Fibroblast of mammary gland (primary cell): Measurements from ENCODE around the gene CCR5AS.
"Not testable (repeated sequence)": the region's sequence is repeated elsewhere in the genome, so short reads cannot be mapped to it uniquely, and the experiment has no call there.

Experiments
- DNase-seq: peaks from one replicate; pipeline ENCODE4 v3.0.0-alpha.2; 2010; ENCODE audit warnings: low read depth
- H3K4me3 ChIP-seq: 2 replicates; pipeline ENCODE4 v1.5.1; 2011; ENCODE audit warnings: low read depth, mild to moderate bottlenecking, low read length, moderate library complexity; ENCODE audit not compliant: control insufficient read depth
- TF ChIP-seq, protein P1 (sequence below): conservative IDR thresholded peaks from 2 replicates; pipeline ENCODE4 v1.5.1; 2011; ENCODE audit warnings: low read depth, low read length, inconsistent platforms; ENCODE audit not compliant: control insufficient read depth, insufficient read depth

Gene CCR5AS

DNA sequence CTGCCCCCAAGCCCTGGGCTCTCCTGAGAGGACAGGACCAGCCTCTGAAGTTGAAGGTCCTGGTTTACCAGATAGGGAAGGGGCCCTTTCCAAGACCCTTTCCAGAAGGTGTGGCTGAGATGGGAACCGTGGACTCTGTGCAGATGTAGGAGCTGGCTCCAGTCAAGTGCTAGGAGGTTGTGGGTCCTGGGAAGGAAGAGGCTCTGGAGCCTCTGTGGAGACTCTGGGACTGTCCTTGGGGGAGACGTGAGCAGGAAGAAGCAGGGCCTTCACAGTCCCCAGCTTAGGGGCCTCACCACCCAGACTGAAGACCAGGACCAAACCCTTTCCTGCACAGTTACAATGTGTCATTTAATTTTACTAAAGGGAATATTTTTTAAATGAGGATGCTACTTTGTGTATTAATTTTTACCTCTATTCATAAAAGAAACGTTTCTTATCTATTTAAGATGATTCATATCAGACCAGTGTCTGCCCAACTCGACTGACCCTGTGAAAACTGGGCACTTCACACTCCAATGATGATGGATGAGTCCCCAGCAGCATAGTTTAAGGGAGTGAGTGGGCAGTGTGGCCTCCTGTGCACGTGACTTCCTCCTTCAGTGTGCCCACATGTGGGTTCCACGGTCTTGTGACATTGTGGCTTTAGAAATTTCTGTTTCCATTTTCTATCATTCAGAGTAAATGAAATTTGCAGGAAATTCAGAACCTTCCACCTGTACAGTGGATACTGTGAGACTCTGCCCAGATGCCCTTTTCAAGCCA, 10.9 kb downstream of the CCR5AS start:
- TF ChIP-seq, protein P1, sequence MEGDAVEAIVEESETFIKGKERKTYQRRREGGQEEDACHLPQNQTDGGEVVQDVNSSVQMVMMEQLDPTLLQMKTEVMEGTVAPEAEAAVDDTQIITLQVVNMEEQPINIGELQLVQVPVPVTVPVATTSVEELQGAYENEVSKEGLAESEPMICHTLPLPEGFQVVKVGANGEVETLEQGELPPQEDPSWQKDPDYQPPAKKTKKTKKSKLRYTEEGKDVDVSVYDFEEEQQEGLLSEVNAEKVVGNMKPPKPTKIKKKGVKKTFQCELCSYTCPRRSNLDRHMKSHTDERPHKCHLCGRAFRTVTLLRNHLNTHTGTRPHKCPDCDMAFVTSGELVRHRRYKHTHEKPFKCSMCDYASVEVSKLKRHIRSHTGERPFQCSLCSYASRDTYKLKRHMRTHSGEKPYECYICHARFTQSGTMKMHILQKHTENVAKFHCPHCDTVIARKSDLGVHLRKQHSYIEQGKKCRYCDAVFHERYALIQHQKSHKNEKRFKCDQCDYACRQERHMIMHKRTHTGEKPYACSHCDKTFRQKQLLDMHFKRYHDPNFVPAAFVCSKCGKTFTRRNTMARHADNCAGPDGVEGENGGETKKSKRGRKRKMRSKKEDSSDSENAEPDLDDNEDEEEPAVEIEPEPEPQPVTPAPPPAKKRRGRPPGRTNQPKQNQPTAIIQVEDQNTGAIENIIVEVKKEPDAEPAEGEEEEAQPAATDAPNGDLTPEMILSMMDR, result no peak
- DNase-seq, result no peak
- no peak overlapping the region for H3K4me3 ChIP-seq

DNA sequence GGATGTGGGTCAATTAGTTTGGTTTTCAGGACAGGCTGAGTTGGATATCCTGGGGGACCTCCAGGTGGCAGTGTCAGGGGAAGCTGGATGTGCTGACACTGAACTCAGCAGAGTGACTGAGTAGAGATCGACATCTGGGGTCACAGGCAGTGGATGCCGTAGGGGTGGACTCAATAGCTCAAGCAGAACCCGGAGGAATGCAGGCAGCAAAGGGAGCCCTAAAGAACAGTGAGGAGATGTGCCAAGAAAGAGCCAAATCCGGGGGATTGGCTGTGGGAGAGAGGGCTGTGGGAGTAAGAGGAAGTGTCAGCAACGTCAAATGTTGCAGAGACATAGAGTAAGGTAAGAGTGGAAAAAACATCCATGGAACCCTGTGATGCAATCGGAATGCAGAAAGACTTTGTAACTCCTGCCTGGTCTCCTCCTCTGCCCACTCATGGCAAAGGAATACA, 11.6 kb downstream of the CCR5AS start:
- TF ChIP-seq, protein P1, result peak; percentile 7
- no peak for DNase-seq

DNA sequence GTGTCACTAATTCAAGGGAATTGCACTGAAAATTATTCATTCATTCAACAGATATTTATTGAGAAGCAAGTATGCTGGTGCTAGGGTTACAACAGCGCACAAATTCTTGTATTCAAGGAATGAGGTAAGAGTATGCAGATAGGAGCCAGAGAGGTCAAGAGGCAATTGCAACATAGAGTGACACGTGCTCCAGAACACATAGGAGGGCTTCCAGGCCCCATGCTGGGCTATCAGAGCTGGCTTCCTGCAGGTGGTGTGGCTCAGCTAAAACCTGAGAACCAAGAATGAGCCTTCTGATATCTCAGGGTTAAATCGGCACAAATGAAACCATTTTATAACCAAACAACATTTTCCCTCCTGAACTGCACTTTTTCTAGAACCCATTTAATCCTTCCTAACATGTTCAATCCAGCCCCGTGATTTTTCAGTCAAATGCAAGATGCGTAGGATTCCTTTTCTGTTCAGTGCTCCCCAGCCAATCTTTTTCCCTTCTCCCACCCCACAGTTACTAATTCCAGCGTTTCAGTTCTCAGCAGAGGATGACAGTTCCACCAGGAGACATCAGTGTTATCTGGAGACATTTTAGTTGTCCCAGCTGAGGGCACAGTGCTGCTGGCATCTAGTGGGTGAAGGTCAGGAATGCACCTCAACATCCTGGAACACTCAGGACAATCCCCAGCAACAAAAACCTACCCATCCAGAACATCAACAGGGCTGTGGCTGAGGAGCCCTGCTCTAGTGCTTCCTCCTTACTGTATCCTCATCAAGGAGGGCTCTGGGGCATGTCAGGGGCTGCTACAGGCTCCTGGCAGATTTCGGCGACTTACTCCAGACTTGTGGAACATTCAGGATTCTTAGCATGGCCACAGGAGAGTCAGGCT, 13.1 kb downstream of the CCR5AS start:
- peak; percentile 48 for DNase-seq
- no peak overlapping the region for H3K4me3 ChIP-seq
- TF ChIP-seq, protein P1, result no peak

More for the DNA sequence above, 11.6 kb downstream of the CCR5AS start:
- no peak overlapping the region for H3K4me3 ChIP-seq

DNA sequence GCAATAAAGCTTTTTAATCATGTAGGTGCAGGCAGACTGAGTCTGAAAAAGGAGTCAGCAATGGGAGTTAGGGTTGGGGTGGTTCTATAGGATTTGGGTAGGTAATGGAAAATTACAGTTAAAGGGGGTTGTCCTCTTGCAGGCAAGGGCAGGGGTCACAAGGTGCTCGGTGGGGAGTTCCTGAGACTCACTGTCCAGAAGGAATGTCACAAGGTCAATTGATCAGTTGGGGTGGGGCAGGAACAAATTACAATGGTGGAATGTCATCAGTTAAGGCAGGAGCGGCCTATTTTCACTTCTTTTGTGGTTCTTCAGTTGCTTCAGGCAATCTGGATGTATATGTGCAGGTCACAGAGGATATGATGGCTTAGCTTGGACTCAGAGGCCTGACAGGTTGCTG, 13.9 kb downstream of the CCR5AS start:
- TF ChIP-seq, protein P1, result no peak
- H3K4me3 ChIP-seq, result no peak overlapping the region
- no peak for DNase-seq

DNA sequence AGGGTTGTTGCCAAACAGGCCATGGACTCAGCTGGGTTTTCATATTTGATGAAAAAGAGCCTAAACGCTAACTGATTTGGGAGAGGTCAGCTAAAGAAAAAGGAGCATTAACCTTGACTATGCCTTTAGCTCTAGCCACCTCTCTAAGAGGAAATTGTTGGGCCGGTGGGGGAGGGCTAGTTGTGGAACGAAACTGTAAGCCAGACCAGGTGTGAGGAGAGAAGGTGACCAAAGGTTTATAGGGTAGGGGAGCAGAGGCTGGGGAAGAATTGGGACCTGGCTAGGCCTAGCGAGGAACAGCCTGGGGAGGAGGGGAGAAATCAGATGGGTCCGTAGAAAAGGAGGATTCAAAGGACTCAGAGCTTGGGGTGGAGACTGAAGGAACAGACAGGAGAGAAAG, 15.3 kb downstream of the CCR5AS start:
- DNase-seq, H3K4me3 ChIP-seq: not testable (repeated sequence)

DNA sequence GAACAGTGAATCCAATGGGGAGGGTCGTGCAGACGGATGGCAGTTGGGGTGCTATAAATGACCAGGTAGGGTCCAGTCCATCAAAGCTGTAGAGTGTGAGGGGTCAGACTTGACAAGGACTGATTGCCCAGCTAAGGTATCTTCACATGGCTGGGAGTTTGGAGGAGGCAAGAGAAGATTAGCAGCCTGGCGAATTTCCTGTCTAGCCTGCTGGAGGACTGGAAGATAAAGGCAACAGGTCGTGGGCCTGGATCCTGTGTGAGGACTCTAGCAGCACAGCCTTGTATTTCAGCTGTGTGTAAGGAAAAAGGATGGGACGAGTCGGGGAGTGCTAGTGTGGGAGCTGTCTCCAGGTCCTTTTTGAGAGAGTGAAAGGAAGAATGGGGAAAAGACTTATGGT, 17.6 kb downstream of the CCR5AS start:
- DNase-seq, result no peak
- H3K4me3 ChIP-seq, result no peak overlapping the region
- TF ChIP-seq, protein P1, result no peak

DNA sequence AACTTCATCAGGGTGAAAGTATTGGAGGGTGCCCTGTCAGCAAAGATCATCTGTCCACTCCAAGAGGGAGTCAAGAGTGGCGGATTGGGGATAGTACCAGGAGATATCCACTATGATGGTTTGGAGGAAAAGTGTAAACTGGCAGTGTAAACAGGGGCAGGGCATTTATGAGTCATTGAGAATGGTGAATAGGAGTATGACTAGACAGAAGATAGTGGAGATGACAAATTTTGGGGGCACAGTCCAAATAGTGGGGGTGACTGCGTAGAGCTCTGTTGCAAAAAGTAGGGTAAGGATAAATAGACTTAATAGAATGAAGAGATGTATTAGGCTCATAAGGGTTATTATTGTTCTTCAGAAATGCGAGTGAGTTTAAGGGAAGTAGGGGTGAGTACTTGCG, 18.0 kb downstream of the CCR5AS start:
- DNase-seq, H3K4me3 ChIP-seq: not testable (repeated sequence)
